BE2C (cell line): Measurements from ENCODE around the gene SEMA3A.

Experiments used
- DNase-seq: peaks from one replicate; pipeline ENCODE4 v3.0.0-alpha.2; 2020
- H3K27me3 ChIP-seq: fragments of 250-450 bp; sonication (Bioruptor Pico); 2 replicates; pipeline ENCODE4 v1.5.1; 2020; ENCODE audit warnings: mild to moderate bottlenecking
- H3K36me3 ChIP-seq: fragments of 250-450 bp; sonication (Bioruptor Pico); 2 replicates; pipeline ENCODE4 v1.5.1; 2020; ENCODE audit warnings: mild to moderate bottlenecking
- H3K4me1 ChIP-seq: fragments of 250-450 bp; sonication (Bioruptor Pico); 2 replicates; pipeline ENCODE4 v1.5.1; 2020
- H3K4me3 ChIP-seq: 2 replicates; pipeline ENCODE4 v1.5.1; 2011; ENCODE audit warnings: low read depth, low read length
- H3K9me3 ChIP-seq: fragments of 250-450 bp; sonication (Bioruptor Pico); 2 replicates; pipeline ENCODE4 v1.5.1; 2020
- TF ChIP-seq, protein P1 (sequence below): IDR thresholded peaks from 2 replicates; pipeline ENCODE4 v1.5.1; 2012; ENCODE audit warnings: mild to moderate bottlenecking, low read depth, low read length

SEMA3A gene

DNA sequence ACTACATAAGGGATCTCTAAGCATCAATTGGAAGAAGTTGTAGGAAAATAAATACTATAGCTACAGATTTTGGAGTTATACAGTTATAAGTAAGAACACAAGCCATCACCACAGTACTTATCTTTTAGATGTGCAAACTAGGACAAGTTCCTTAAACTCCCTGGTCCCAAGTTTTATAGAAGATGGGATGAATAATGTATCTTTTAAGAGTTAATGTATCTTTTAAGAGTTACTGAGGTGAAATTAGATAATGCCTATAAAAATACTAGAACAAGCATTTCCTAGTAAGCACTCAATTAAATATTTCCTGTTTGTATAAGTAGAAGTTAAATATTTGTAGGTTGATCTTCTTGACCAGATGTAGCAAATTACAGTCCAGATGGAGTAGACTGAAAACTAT lies 56.8 kb downstream of the SEMA3A start:
- TF ChIP-seq, protein P1, sequence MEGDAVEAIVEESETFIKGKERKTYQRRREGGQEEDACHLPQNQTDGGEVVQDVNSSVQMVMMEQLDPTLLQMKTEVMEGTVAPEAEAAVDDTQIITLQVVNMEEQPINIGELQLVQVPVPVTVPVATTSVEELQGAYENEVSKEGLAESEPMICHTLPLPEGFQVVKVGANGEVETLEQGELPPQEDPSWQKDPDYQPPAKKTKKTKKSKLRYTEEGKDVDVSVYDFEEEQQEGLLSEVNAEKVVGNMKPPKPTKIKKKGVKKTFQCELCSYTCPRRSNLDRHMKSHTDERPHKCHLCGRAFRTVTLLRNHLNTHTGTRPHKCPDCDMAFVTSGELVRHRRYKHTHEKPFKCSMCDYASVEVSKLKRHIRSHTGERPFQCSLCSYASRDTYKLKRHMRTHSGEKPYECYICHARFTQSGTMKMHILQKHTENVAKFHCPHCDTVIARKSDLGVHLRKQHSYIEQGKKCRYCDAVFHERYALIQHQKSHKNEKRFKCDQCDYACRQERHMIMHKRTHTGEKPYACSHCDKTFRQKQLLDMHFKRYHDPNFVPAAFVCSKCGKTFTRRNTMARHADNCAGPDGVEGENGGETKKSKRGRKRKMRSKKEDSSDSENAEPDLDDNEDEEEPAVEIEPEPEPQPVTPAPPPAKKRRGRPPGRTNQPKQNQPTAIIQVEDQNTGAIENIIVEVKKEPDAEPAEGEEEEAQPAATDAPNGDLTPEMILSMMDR = no peak
- Histone ChIP-seq H3K4me3 (no peak overlapping the region), H3K4me1 (no peaks in the 10 kb centered on the region), H3K36me3 (no peaks in the 10 kb centered on the region), H3K27me3 (no peaks in the 10 kb centered on the region), H3K9me3 (no peaks in the 10 kb centered on the region)
- DNase-seq = no peak

DNA sequence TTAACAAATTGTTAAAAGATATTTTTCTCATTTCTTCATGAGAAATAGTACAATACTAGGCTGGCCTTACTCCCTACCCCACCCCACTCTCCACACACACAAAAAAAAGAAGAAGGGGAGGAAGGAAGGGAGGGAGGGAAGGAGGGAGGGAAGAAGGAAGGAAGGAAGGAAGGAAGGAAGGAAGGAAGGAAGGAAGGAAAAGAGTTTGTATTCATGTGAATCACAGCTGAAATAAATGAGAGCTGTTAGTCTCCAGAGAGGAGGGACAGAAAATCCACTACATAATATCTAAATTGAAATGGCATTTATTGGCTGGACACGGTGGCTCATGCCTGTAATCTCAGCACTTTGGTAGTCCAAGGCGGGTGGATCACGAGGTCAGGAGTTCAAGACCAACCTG lies 57.8 kb downstream of the SEMA3A start:
- Histone ChIP-seq H3K4me1 (no peaks in the 10 kb centered on the region), H3K4me3 (no peak overlapping the region), H3K36me3 (no peaks in the 10 kb centered on the region), H3K9me3 (no peaks in the 10 kb centered on the region), H3K27me3 (no peaks in the 10 kb centered on the region)
- TF ChIP-seq, protein P1 = no peak
- no peak for DNase-seq

DNA sequence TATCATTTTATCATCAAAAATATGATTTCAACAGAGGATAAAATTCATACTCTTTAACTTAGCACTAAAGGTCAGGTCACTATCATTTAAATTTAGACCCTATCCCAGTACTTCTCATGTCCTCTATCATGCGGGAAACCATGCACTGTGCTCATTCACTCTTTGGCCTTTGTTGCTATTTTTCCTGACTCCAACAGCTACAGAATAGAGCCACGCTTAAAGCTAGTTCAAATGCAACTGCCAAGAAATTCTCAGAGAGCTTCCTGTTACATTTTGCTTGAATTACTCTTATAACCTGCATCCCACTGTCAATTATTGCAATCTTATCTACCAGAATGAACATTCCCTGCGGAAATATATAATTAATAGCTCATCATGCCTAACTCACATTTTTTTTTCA lies 58.3 kb downstream of the SEMA3A start:
- Histone ChIP-seq H3K4me1 (no peaks in the 10 kb centered on the region), H3K4me3 (no peak overlapping the region), H3K27me3 (no peaks in the 10 kb centered on the region), H3K36me3 (no peaks in the 10 kb centered on the region), H3K9me3 (no peaks in the 10 kb centered on the region)
- TF ChIP-seq, protein P1 = no peak
- no peak for DNase-seq

DNA sequence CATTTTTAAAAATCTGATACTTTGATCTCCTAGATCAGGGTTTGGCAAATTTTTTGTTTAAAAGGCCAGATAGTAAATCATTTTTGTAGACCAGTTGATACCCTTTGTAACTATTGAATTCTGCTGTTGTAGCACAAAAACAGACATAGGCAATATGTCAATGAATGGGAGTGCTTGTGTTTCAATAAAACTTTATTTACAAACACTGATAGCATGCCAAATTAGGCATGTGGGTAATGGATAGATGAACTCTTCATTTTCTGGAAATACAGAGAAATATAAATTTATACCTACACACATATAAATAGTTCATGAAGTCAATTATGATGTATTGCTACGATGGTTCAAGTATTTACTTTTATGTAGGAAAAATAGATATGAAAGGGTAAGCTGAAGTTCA lies 60.4 kb downstream of the SEMA3A start:
- H3K4me3 ChIP-seq = no peak overlapping the region
- TF ChIP-seq, protein P1 = no peak
- no peaks in the 10 kb centered on the region for H3K36me3 ChIP-seq
- H3K4me1 ChIP-seq = no peaks in the 10 kb centered on the region
- no peak for DNase-seq
- no peaks in the 10 kb centered on the region for H3K9me3 ChIP-seq
- no peaks in the 10 kb centered on the region for H3K27me3 ChIP-seq

DNA sequence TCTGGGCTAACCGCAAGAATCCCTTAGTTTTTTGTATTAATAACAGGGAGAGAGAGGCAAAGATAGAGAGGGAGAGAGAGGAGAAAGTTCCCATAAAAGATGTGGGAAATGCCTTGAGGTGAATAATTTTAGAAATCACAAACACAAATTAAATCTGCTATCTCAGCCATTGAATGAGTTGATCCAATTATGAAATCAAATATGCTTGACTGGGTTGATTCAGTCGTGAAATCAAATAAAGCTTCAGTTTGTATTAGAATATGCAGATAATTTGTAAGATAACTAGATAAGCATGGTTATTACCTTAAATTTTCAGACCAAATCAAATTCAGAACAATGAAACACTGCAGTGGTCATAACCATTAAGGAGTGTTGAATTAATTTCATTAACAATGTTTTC lies 68.9 kb downstream of the SEMA3A start:
- Histone ChIP-seq H3K27me3 (no peaks in the 10 kb centered on the region), H3K36me3 (no peaks in the 10 kb centered on the region), H3K9me3 (no peaks in the 10 kb centered on the region), H3K4me3 (no peak overlapping the region), H3K4me1 (peaks cover 5% of the 10 kb centered on the region; the same call in 1 of the 2 replicates)
- DNase-seq = no peak
- TF ChIP-seq, protein P1 = no peak

DNA sequence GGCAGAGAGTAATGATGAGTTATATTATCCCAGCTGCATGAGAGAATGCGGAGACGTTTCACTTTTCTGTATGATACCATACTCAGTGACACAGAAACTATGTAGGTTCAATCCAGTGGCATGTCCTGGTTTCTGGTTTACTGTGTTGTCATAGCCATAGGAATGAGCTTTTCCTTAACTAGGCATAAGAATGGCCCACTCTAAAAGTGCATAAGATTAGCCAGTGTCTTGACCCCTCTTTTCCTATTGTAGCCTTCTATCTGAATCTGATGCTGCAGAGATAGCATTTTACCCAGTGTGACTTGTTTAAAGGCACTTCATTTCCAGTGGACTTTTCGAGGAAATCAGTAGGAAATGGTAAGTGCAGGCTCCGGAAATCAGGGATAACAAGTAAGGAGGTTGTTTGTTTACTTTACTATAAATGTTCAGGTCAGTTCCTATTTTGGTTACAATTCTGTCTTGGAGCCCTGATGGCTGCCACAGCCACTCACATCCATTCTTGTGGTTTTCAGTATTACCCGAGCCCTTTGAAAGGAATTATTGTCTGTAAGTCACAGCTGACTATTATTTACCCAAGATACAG lies 70.5 kb downstream of the SEMA3A start:
- Histone ChIP-seq H3K36me3 (no peaks in the 10 kb centered on the region), H3K4me3 (no peak overlapping the region), H3K27me3 (no peaks in the 10 kb centered on the region), H3K9me3 (no peaks in the 10 kb centered on the region), H3K4me1 (peaks cover 5% of the 10 kb centered on the region; the same call in 1 of the 2 replicates)
- TF ChIP-seq, protein P1 = no peak
- no peak for DNase-seq
